ENCODE measurements around the gene SLC16A2. TPM values are rescaled to one million over a fixed set of nuclear protein-coding genes. Genes with fewer than 3 reads are reported as not detected.

The SLC16A2 gene
- total RNA-seq, 4 donors from 2014 or later: 6.4 to 12.1 (median 9.4) TPM

DNA sequence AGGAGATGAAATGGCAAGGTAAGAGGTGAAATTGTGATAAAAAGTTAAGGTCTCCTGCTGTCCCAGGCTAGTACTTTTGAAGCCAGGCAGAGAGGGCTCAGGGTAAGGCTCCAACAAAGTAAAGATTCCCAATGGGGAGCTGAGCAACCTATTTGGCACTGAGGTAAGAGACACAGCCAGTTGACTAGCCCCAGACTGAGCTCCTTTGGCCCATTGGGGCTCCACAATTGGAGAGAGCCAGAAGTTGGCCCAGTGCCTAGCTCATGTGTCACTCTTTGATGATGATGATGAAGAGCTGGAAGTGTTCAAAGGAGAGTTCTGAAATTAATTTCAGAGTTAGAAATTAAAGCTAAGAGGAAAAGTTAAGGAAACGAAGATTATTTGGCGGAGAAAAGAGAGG, 98.6 kb downstream of the SLC16A2 start:
- TF ChIP-seq POLR2AphosphoS5 (IDR thresholded peaks at IDR 0.05) (no peak), CTCF (IDR thresholded peaks at IDR 0.05) (no peak), POLR2A (IDR thresholded peaks at IDR 0.05) (no peak), EP300 (IDR thresholded peaks at IDR 0.05) (no peak)
- no peak for ATAC-seq
- 60 to 95% methylated on average over 1 to 2 of the region's 2 CpGs for WGBS, 2 donors (ENCODE audit: low coverage in 1 of 2)
- Histone ChIP-seq H3K27me3 (no peaks in the 10 kb centered on the region), H3K36me3 (no peaks in the 10 kb centered on the region), H3K9me3 (no peaks in the 10 kb centered on the region), H3K4me1 (no peaks in the 10 kb centered on the region), H3K4me3 (no peak overlapping the region), H3K27ac (no peak overlapping the region)

DNA sequence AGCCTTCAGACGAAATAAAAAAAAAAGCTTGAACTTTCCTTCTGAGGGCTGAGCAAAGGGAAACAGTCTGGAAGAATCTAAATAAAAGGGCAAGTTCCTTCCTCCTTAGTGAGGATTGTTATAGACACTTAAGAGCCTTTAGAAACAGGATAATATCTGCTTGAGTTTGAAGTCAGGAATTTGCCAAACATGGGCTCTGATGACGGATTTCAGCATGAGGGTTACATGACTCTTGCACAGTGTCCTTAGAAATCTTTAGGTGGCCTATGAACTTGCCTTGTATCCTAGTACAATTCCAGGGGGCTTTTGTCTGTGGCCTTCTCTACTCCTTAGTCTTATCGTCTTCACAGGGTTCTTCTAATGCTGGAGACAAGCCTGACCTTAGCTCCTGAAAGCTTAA, 99.0 kb downstream of the SLC16A2 start:
- WGBS, 2 donors (ENCODE audit: low coverage in 1 of 2): 78 to 90% methylated on average over 2 of the region's 3 CpGs
- Histone ChIP-seq H3K4me3 (no peak overlapping the region), H3K27me3 (no peaks in the 10 kb centered on the region), H3K36me3 (no peaks in the 10 kb centered on the region), H3K4me1 (no peaks in the 10 kb centered on the region), H3K27ac (no peak overlapping the region), H3K9me3 (no peaks in the 10 kb centered on the region)
- ATAC-seq: no peak
- no peak for TF ChIP-seq EP300 (IDR thresholded peaks at IDR 0.05)
- TF ChIP-seq POLR2AphosphoS5 (IDR thresholded peaks at IDR 0.05): no peak

DNA sequence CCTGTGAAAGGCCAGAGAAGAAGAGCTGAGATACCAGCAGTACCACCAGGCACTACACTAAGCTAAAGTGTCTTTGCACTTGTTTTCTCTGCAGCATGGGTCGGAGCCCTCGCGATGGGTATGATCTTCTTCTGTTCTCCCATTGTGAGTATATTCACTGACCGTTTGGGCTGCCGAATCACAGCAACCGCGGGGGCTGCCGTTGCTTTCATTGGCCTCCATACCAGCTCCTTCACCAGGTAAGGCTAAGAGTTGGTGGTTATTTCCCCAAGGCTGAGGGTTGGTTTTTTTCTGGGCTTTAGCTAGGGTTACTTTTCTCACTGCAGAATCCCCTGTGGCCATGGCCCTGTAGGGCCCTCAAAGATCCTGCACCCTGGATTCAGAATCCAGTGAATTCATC, 99.6 kb downstream of the SLC16A2 start:
- Histone ChIP-seq H3K27me3 (no peaks in the 10 kb centered on the region), H3K4me1 (no peaks in the 10 kb centered on the region), H3K4me3 (no peak overlapping the region), H3K36me3 (no peaks in the 10 kb centered on the region), H3K27ac (no peak overlapping the region), H3K9me3 (no peaks in the 10 kb centered on the region)
- no peak for TF ChIP-seq EP300 (IDR thresholded peaks at IDR 0.05)
- TF ChIP-seq POLR2A (IDR thresholded peaks at IDR 0.05): no peak
- no peak for TF ChIP-seq CTCF (IDR thresholded peaks at IDR 0.05)
- 96% methylated on average over 5 of the region's 8 CpGs; no CpG with 5 or more reads in 1 of the 2 donors for WGBS, 2 donors (ENCODE audit: low coverage in 1 of 2)
- no peak for ATAC-seq

DNA sequence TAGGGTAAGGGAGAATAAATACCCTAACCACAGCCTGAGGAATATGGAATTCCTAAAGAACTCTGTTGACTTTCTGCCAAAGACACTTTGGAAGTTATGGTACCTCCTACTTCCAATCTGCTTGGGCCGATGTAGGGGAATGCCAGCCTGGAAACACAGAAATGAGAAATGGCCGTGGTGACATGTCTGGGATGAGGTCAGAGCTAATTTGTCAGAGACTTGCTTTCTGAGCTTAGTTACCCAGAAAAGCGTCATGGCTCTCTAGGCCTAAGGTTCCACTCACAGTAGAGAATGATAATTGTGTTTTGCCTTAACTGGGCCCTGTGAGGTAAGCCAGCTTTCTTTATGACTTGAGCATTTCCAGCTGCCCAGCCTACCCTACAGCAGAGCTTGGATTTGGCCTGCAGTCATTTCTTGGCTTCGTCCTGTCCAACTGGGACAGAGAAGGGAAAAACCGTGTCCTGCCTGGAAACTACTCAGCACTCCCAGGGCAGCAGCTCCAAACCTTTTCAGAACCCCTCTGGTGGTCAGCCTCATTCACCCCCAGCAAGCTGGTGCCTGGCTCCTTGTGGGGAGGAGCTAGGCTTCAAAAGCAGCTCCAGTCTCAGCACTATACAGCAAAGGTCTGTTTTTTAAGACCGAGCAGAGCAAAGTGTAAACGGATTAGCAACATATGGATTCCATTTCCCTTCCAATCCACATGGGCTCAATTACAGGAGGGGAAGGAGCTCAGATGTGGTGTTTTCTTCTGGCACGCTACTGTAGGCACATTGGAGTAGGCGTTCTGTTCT, 100.9 kb downstream of the SLC16A2 start:
- peak; percentile 52 for ATAC-seq
- Histone ChIP-seq H3K27ac (peak overlapping the region in 3 of 4 donors; percentile 11 to 49 (median 46)), H3K9me3 (no peaks in the 10 kb centered on the region), H3K4me1 (no peaks in the 10 kb centered on the region), H3K36me3 (no peaks in the 10 kb centered on the region), H3K27me3 (no peaks in the 10 kb centered on the region), H3K4me3 (no peak overlapping the region)
- TF ChIP-seq POLR2AphosphoS5 (IDR thresholded peaks at IDR 0.05) (peak; percentile 13), POLR2A (IDR thresholded peaks at IDR 0.05) (no peak)
- 38 to 79% methylated on average over 3 of the region's 9 CpGs for WGBS, 2 donors (ENCODE audit: low coverage in 1 of 2)

GRCh38 chrX:74523224-74523623, 101.9 kb downstream of the SLC16A2 start:
- Histone ChIP-seq H3K27me3 (no peaks in the 10 kb centered on the region), H3K4me1 (no peaks in the 10 kb centered on the region), H3K27ac (peak overlapping the region in 2 of 4 donors; percentile 37 to 46), H3K9me3 (no peaks in the 10 kb centered on the region), H3K36me3 (no peaks in the 10 kb centered on the region), H3K4me3 (no peak overlapping the region)
- WGBS, 2 donors (ENCODE audit: low coverage in 1 of 2): 29% methylated on average over 1 of the region's 1 CpG; no CpG with 5 or more reads in 1 of the 2 donors
- no peak for ATAC-seq
- no peak for TF ChIP-seq EP300 (IDR thresholded peaks at IDR 0.05)
- no peak for TF ChIP-seq CTCF (IDR thresholded peaks at IDR 0.05)
- no peak for TF ChIP-seq POLR2A (IDR thresholded peaks at IDR 0.05)

All from gastroesophageal sphincter (tissue), 4 donors.